CD14-positive monocyte (primary cell): Measurements from ENCODE around the gene QTRT2. TPM values are rescaled to one million over a fixed set of nuclear protein-coding genes. Genes with fewer than 3 reads are reported as not detected.

ENCODE experiments used
- DNase-seq, 3 donors: peaks; one replicate each; pipeline ENCODE4 v3.0.0-alpha.2; 2011 to 2022
- H2AFZ ChIP-seq: 2 replicates; pipeline ENCODE4 v1.6.0; 2012; ENCODE audit warnings: mild to moderate bottlenecking, low read depth, low read length, inconsistent platforms; ENCODE audit not compliant: insufficient read depth, poor library complexity, severe bottlenecking
- H3K27ac ChIP-seq, 2 donors: 1 replicate in 1 of 2; 2 replicates in 1 of 2; pipeline ENCODE4 v1.5.1; 2012 to 2013; ENCODE audit warnings: low read length in 2 of 2, control low read depth in 1 of 2, inconsistent platforms in 1 of 2, low read depth in 1 of 2, mild to moderate bottlenecking in 1 of 2
- H3K27me3 ChIP-seq, 2 donors: one replicate each; pipeline versions ENCODE4 v1.6.0 to v1.6.1; 2011 to 2013; ENCODE audit warnings: low read length in 2 of 2; ENCODE audit not compliant: control insufficient read depth in 2 of 2, insufficient read depth in 2 of 2
- H3K36me3 ChIP-seq, 2 donors: replicated peaks in 1 of 2; 1 replicate in 1 of 2; 2 replicates in 1 of 2; pipeline versions ENCODE4 v1.5.1 to v1.6.1; 2012 to 2013; ENCODE audit warnings: low read length in 2 of 2, control low read depth in 1 of 2, inconsistent platforms in 1 of 2, mild to moderate bottlenecking in 1 of 2; ENCODE audit not compliant: insufficient read depth in 2 of 2, control insufficient read depth in 1 of 2
- H3K4me1 ChIP-seq, 2 donors: 1 replicate in 1 of 2; 2 replicates in 1 of 2; pipeline versions ENCODE4 v1.5.1 to v1.6.1; 2012 to 2013; ENCODE audit warnings: low read length in 2 of 2, control low read depth in 1 of 2, inconsistent platforms in 1 of 2, mild to moderate bottlenecking in 1 of 2, moderate library complexity in 1 of 2; ENCODE audit not compliant: insufficient read depth in 2 of 2, control insufficient read depth in 1 of 2
- H3K4me2 ChIP-seq: replicated peaks from 2 replicates; pipeline ENCODE3; 2012; ENCODE audit warnings: low read length, moderate library complexity, mild to moderate bottlenecking; ENCODE audit not compliant: poor library complexity, severe bottlenecking; ENCODE audit errors: extremely low read depth
- H3K4me3 ChIP-seq, 3 experiments: fragments of 200-600 bp in 1 of 3; sonication (generic) in 1 of 3; replicated peaks in 1 of 3; 1 replicate in 2 of 3; 2 replicates in 1 of 3; pipeline ENCODE4 v1.5.1; 2011 to 2013; ENCODE audit warnings: low read length in 3 of 3, mild to moderate bottlenecking in 3 of 3, control low read depth in 2 of 3, low read depth in 2 of 3, inconsistent platforms in 1 of 3, moderate library complexity in 1 of 3
- H3K79me2 ChIP-seq: 2 replicates; pipeline ENCODE4 v1.6.0; 2012; ENCODE audit warnings: mild to moderate bottlenecking, control low read depth, inconsistent platforms, low read length, moderate library complexity; ENCODE audit not compliant: insufficient read depth
- H3K9ac ChIP-seq: 2 replicates; pipeline ENCODE4 v1.6.0; 2017; ENCODE audit warnings: low read length, mild to moderate bottlenecking; ENCODE audit not compliant: insufficient read depth, poor library complexity, severe bottlenecking
- H3K9me3 ChIP-seq, 2 donors: replicated peaks in 1 of 2; 1 replicate in 1 of 2; 2 replicates in 1 of 2; pipeline versions ENCODE4 v1.5.1 to v1.6.1; 2012 to 2013; ENCODE audit warnings: low read length in 2 of 2, control low read depth in 1 of 2; ENCODE audit not compliant: control insufficient read depth in 1 of 2, insufficient read depth in 1 of 2
- H4K20me1 ChIP-seq: 2 replicates; pipeline ENCODE4 v1.6.0; 2012; ENCODE audit warnings: mild to moderate bottlenecking, low read length, control low read depth, moderate library complexity; ENCODE audit not compliant: insufficient read depth
- H3K27ac Mint-ChIP-seq, 7 donors: one replicate each; pipeline ENCODE4 v1.8.0; 2020; ENCODE audit warnings: mild to moderate bottlenecking in 7 of 7, mixed read lengths in 7 of 7, moderate library complexity in 6 of 7, inconsistent platforms in 2 of 7
- H3K27me3 Mint-ChIP-seq, 3 donors: one replicate each; pipeline ENCODE4 v1.8.0; 2021 to 2022; ENCODE audit warnings: low read depth in 3 of 3, mild to moderate bottlenecking in 3 of 3, mixed read lengths in 3 of 3, moderate library complexity in 3 of 3, inconsistent platforms in 1 of 3
- H3K36me3 Mint-ChIP-seq, 2 donors: one replicate each; pipeline ENCODE4 v1.8.0; 2020; ENCODE audit warnings: mixed read lengths in 2 of 2, inconsistent platforms in 1 of 2, mild to moderate bottlenecking in 1 of 2
- H3K4me1 Mint-ChIP-seq: one replicate; pipeline ENCODE4 v1.8.0; 2020; ENCODE audit warnings: mild to moderate bottlenecking, mixed read lengths
- H3K4me3 Mint-ChIP-seq, 2 donors: one replicate each; pipeline ENCODE4 v1.8.0; 2020; ENCODE audit warnings: mild to moderate bottlenecking in 2 of 2, mixed read lengths in 2 of 2, moderate library complexity in 1 of 2
- H3K9me3 Mint-ChIP-seq, 7 donors: one replicate each; pipeline ENCODE4 v1.8.0; 2020 to 2022; ENCODE audit warnings: mixed read lengths in 7 of 7, mild to moderate bottlenecking in 6 of 7, moderate library complexity in 6 of 7, inconsistent platforms in 2 of 7
- CTCF ChIP-seq: fragments of 200-600 bp; IDR thresholded peaks from one replicate; pipeline ENCODE4 v1.8.0; 2022; ENCODE audit warnings: antibody characterized with exemption, mild to moderate bottlenecking
- WGBS: methylation state at CpG from one replicate; pipeline ENCODE4 v1.1.5; 2013; ENCODE audit warnings: missing lambda C conversion rate; ENCODE audit not compliant: insufficient coverage; 5-methylcytosine and 5-hydroxymethylcytosine counted together
- intact Hi-C, 2 donors: fragments of 100-400 bp; cut with micrococcal nuclease; formaldehyde crosslinking; loops; one replicate each; pipeline versions ENCODE4 v1.15.0 to v1.15.1; 2023
- polyA plus RNA-seq, 3 donors: library from polyadenylated mRNA; depleted of rRNA in 1 of 3; unstranded in 2 of 3; stranded (reverse) in 1 of 3; fragments of 300-500 nt in 2 of 3; fragments of >200 nt in 1 of 3; fragmentation: Illumina TruSeq in 2 of 3; gene quantifications; 1 replicate in 2 of 3; 2 replicates in 1 of 3; pipeline ENCODE4 v1.2.3, GENCODE V29; 2012 to 2021

Gene QTRT2
- polyA plus RNA-seq, 3 donors = 14.5 to 16.7 (median 15.9) TPM

GRCh38 chr3:114112696-114113095 lies 56.2 kb downstream of the QTRT2 start:
- no peak for TF ChIP-seq CTCF
- H3K9ac ChIP-seq = no peak overlapping the region
- H3K27me3 ChIP-seq = no peaks in the 10 kb centered on the region
- no peak for DNase-seq
- no peaks in the 10 kb centered on the region for H3K36me3 ChIP-seq
- H3K9me3 ChIP-seq = no peaks in the 10 kb centered on the region
- H3K27ac Mint-ChIP-seq = no peak overlapping the region
- H3K4me1 ChIP-seq = peaks cover 38 to 44% of the 10 kb centered on the region in 2 donors
- no peak overlapping the region for H3K4me3 ChIP-seq
- peaks cover 39% of the 10 kb centered on the region for H3K4me1 Mint-ChIP-seq
- 94% methylated on average over 3 of the region's 6 CpGs for WGBS
- H3K4me2 ChIP-seq = no peak overlapping the region
- no peaks in the 10 kb centered on the region for H4K20me1 ChIP-seq
- no peak overlapping the region for H3K4me3 Mint-ChIP-seq
- peak overlapping the region in 1 of 2 donors; percentile 90 for H3K27ac ChIP-seq
- H3K9me3 Mint-ChIP-seq = peaks cover 0 to 6% (median 0%) of the 10 kb centered on the region in 7 donors
- H3K79me2 ChIP-seq = no peaks in the 10 kb centered on the region
- H3K27me3 Mint-ChIP-seq = peaks cover 0 to 1% (median 0%) of the 10 kb centered on the region in 3 donors
- intact Hi-C loops = no loop called here
- no peaks in the 10 kb centered on the region for H3K36me3 Mint-ChIP-seq
- H2AFZ ChIP-seq = no peak overlapping the region

GRCh38 chr3:114114719-114115118 lies 58.2 kb downstream of the QTRT2 start:
- Histone ChIP-seq H3K9ac (no peak overlapping the region), H3K9me3 (no peaks in the 10 kb centered on the region), H3K27me3 (no peaks in the 10 kb centered on the region), H3K4me1 (peaks cover 26% of the 10 kb centered on the region in 2 donors), H3K79me2 (no peaks in the 10 kb centered on the region), H3K4me3 (no peak overlapping the region), H3K36me3 (no peaks in the 10 kb centered on the region), H2AFZ (peak overlapping the region; percentile 2), H4K20me1 (no peaks in the 10 kb centered on the region), H3K27ac (no peak overlapping the region), H3K4me2 (no peak overlapping the region)
- H3K27me3 Mint-ChIP-seq = peaks cover 0 to 1% (median 0%) of the 10 kb centered on the region in 3 donors
- 100% methylated on average over 2 of the region's 3 CpGs for WGBS
- H3K36me3 Mint-ChIP-seq = no peaks in the 10 kb centered on the region
- H3K4me3 Mint-ChIP-seq = no peak overlapping the region
- TF ChIP-seq CTCF = no peak
- H3K4me1 Mint-ChIP-seq = peaks cover 26% of the 10 kb centered on the region
- H3K9me3 Mint-ChIP-seq = peaks cover 0 to 2% (median 0%) of the 10 kb centered on the region in 7 donors
- no peak for DNase-seq
- H3K27ac Mint-ChIP-seq = no peak overlapping the region
- intact Hi-C loops = no loop called here
